ENCODE measurements around the gene SECISBP2. TPM values are rescaled to one million over a fixed set of nuclear protein-coding genes. Genes with fewer than 3 reads are reported as not detected.

SECISBP2 gene
- total RNA-seq, 4 donors from 2014 or later, result 41.8 to 76.0 (median 59.8) TPM

- TF ChIP-seq CTCF (IDR thresholded peaks at IDR 0.05) (no peak), POLR2A (IDR thresholded peaks at IDR 0.05) (no peak)
- H3K27ac ChIP-seq, result no peak overlapping the region
Measured at GRCh38 chr9:89382026-89382986, 64.0 kb downstream of the SECISBP2 start.

GRCh38 chr9:89383030-89383720, 64.9 kb downstream of the SECISBP2 start:
- no peak for DNase-seq
- H3K4me1 ChIP-seq, result no peaks in the 10 kb centered on the region
- H3K27ac ChIP-seq, result no peak overlapping the region
- H3K36me3 ChIP-seq, result no peaks in the 10 kb centered on the region
- H3K4me3 ChIP-seq, result no peak overlapping the region
- TF ChIP-seq CTCF (IDR thresholded peaks at IDR 0.05) (no peak), POLR2A (IDR thresholded peaks at IDR 0.05) (no peak)
- no peaks in the 10 kb centered on the region for H3K27me3 ChIP-seq
- no peaks in the 10 kb centered on the region for H3K9me3 ChIP-seq
- intact Hi-C loops (cut with DNase I; ENCODE audit: low total_unique reads), result no loop called here

More at GRCh38 chr9:89382026-89382986, 64.0 kb downstream of the SECISBP2 start:
- Histone ChIP-seq H3K4me1 (no peaks in the 10 kb centered on the region), H3K4me3 (no peak overlapping the region), H3K36me3 (no peaks in the 10 kb centered on the region), H3K27me3 (no peaks in the 10 kb centered on the region), H3K9me3 (no peaks in the 10 kb centered on the region)
- intact Hi-C loops (cut with DNase I; ENCODE audit: low total_unique reads), result no loop called here
- no peak for DNase-seq

GRCh38 chr9:89383721-89384300, 65.5 kb downstream of the SECISBP2 start:
- no peak for DNase-seq
- no peak overlapping the region for H3K4me3 ChIP-seq
- H3K4me1 ChIP-seq, result no peaks in the 10 kb centered on the region
- no peak overlapping the region for H3K27ac ChIP-seq
- intact Hi-C loops (cut with DNase I; ENCODE audit: low total_unique reads), result no loop called here
- no peaks in the 10 kb centered on the region for H3K9me3 ChIP-seq
- TF ChIP-seq CTCF (IDR thresholded peaks at IDR 0.05), result no peak
- no peak for TF ChIP-seq POLR2A (IDR thresholded peaks at IDR 0.05)
- no peaks in the 10 kb centered on the region for H3K27me3 ChIP-seq
- no peaks in the 10 kb centered on the region for H3K36me3 ChIP-seq

- intact Hi-C loops (cut with DNase I; ENCODE audit: low total_unique reads), result no loop called here
- H3K27me3 ChIP-seq, result no peaks in the 10 kb centered on the region
- no peak for TF ChIP-seq POLR2A (IDR thresholded peaks at IDR 0.05)
- TF ChIP-seq CTCF (IDR thresholded peaks at IDR 0.05), result no peak
- H3K4me3 ChIP-seq, result no peak overlapping the region
- H3K27ac ChIP-seq, result no peak overlapping the region
- DNase-seq, result no peak
- H3K9me3 ChIP-seq, result no peaks in the 10 kb centered on the region
- no peaks in the 10 kb centered on the region for H3K4me1 ChIP-seq
- no peaks in the 10 kb centered on the region for H3K36me3 ChIP-seq
Measured at GRCh38 chr9:89384783-89385182, 66.5 kb downstream of the SECISBP2 start.
